Mesenchymal stem cell (in vitro differentiated cells and primary cell): ENCODE measurements around the gene SKIDA1.

ENCODE experiments used
- DNase-seq: peaks from one replicate; pipeline ENCODE4 v3.0.0-alpha.2; 2013
- H2AFZ ChIP-seq: one replicate; pipeline ENCODE4 v1.6.1; 2013; ENCODE audit warnings: low read depth, mild to moderate bottlenecking, control low read depth, inconsistent platforms, low read length, moderate library complexity
- H2AK5ac ChIP-seq: 2 replicates; pipeline ENCODE4 v1.6.1; 2013; ENCODE audit warnings: low read length, moderate library complexity, mild to moderate bottlenecking, inconsistent platforms; ENCODE audit not compliant: severe bottlenecking
- H2BK120ac ChIP-seq: one replicate; pipeline ENCODE4 v1.6.1; 2013; ENCODE audit warnings: low read depth, mild to moderate bottlenecking, inconsistent platforms, low read length, moderate library complexity
- H2BK12ac ChIP-seq, 2 experiments: one replicate each; pipeline ENCODE4 v1.6.1; 2013; ENCODE audit warnings: inconsistent platforms in 2 of 2, low read length in 2 of 2, mild to moderate bottlenecking in 2 of 2, moderate library complexity in 2 of 2, control low read depth in 1 of 2
- H2BK15ac ChIP-seq: one replicate; pipeline ENCODE4 v1.6.1; 2013; ENCODE audit warnings: mild to moderate bottlenecking, low read depth, inconsistent platforms; ENCODE audit not compliant: poor library complexity, severe bottlenecking
- H2BK5ac ChIP-seq: 2 replicates; pipeline ENCODE4 v1.6.1; 2013; ENCODE audit warnings: low read depth, mild to moderate bottlenecking, low read length, control low read depth, inconsistent platforms; ENCODE audit not compliant: poor library complexity, severe bottlenecking
- H3K14ac ChIP-seq, 2 experiments: one replicate each; pipeline ENCODE4 v1.6.1; 2013; ENCODE audit warnings: inconsistent platforms in 2 of 2, low read length in 2 of 2, control low read depth in 1 of 2, mild to moderate bottlenecking in 1 of 2, moderate library complexity in 1 of 2
- H3K18ac ChIP-seq, 2 experiments: one replicate each; pipeline ENCODE4 v1.6.1; 2013; ENCODE audit warnings: inconsistent platforms in 2 of 2, low read length in 2 of 2, control low read depth in 1 of 2, low read depth in 1 of 2, mild to moderate bottlenecking in 1 of 2
- H3K23ac ChIP-seq, 2 experiments: one replicate each; pipeline ENCODE4 v1.6.1; 2013; ENCODE audit warnings: inconsistent platforms in 2 of 2, low read length in 2 of 2, mild to moderate bottlenecking in 2 of 2, moderate library complexity in 2 of 2, control low read depth in 1 of 2
- H3K27ac ChIP-seq: 2 replicates; pipeline ENCODE4 v1.5.1; 2013; ENCODE audit warnings: mild to moderate bottlenecking, moderate library complexity, low read length, control low read depth, inconsistent platforms; ENCODE audit not compliant: poor library complexity, severe bottlenecking
- H3K27me3 ChIP-seq, 2 experiments: 2 replicates each; pipeline versions ENCODE4 v1.6.1 to v1.7.0; 2013; ENCODE audit warnings: low read length in 2 of 2, mild to moderate bottlenecking in 2 of 2, moderate library complexity in 2 of 2, control low read depth in 1 of 2, inconsistent platforms in 1 of 2; ENCODE audit not compliant: control insufficient read depth in 1 of 2, insufficient read depth in 1 of 2
- H3K36me3 ChIP-seq, 2 experiments: 2 replicates each; pipeline versions ENCODE4 v1.6.1 to v1.7.0; 2013; ENCODE audit warnings: low read length in 2 of 2, control low read depth in 1 of 2, inconsistent platforms in 1 of 2, low read depth in 1 of 2, mild to moderate bottlenecking in 1 of 2; ENCODE audit not compliant: insufficient read depth in 2 of 2, control insufficient read depth in 1 of 2
- H3K4ac ChIP-seq, 2 experiments: one replicate each; pipeline ENCODE4 v1.6.1; 2013; ENCODE audit warnings: inconsistent platforms in 2 of 2, low read length in 2 of 2, mild to moderate bottlenecking in 2 of 2, moderate library complexity in 2 of 2, control low read depth in 1 of 2, low read depth in 1 of 2
- H3K4me1 ChIP-seq: 2 replicates; pipeline ENCODE4 v1.6.1; 2013; ENCODE audit warnings: low read depth, low read length, control low read depth; ENCODE audit not compliant: control insufficient read depth, insufficient read depth
- H3K4me2 ChIP-seq: 2 replicates; pipeline ENCODE4 v1.6.1; 2013; ENCODE audit warnings: low read length, mild to moderate bottlenecking, inconsistent platforms; ENCODE audit not compliant: poor library complexity, severe bottlenecking
- H3K4me3 ChIP-seq, 2 experiments: 2 replicates each; pipeline versions ENCODE4 v1.5.1 to v1.7.0; 2013; ENCODE audit warnings: low read length in 2 of 2, mild to moderate bottlenecking in 2 of 2, control low read depth in 1 of 2, low read depth in 1 of 2; ENCODE audit not compliant: insufficient read depth in 1 of 2
- H3K79me1 ChIP-seq: replicated peaks from 2 replicates; pipeline ENCODE4 v1.6.1; 2013; ENCODE audit warnings: mild to moderate bottlenecking, control low read depth, low read length, inconsistent platforms; ENCODE audit not compliant: poor library complexity, severe bottlenecking
- H3K9ac ChIP-seq: 2 replicates; pipeline ENCODE4 v1.7.0; 2013; ENCODE audit warnings: mild to moderate bottlenecking, low read length, moderate library complexity
- H3K9me3 ChIP-seq: 2 replicates; pipeline ENCODE4 v1.7.0; 2013; ENCODE audit warnings: mild to moderate bottlenecking, low read length; ENCODE audit not compliant: control insufficient read depth
- H4K8ac ChIP-seq: one replicate; pipeline ENCODE4 v1.6.1; 2013; ENCODE audit warnings: inconsistent platforms, mild to moderate bottlenecking, low read length, moderate library complexity
- H4K91ac ChIP-seq: one replicate; pipeline ENCODE4 v1.6.1; 2013; ENCODE audit warnings: mild to moderate bottlenecking, low read length, inconsistent platforms
- WGBS: methylation state at CpG from one replicate; pipeline ENCODE4 v1.1.7; 2013; ENCODE audit warnings: mixed read lengths; 5-methylcytosine and 5-hydroxymethylcytosine counted together

Gene SKIDA1

DNA sequence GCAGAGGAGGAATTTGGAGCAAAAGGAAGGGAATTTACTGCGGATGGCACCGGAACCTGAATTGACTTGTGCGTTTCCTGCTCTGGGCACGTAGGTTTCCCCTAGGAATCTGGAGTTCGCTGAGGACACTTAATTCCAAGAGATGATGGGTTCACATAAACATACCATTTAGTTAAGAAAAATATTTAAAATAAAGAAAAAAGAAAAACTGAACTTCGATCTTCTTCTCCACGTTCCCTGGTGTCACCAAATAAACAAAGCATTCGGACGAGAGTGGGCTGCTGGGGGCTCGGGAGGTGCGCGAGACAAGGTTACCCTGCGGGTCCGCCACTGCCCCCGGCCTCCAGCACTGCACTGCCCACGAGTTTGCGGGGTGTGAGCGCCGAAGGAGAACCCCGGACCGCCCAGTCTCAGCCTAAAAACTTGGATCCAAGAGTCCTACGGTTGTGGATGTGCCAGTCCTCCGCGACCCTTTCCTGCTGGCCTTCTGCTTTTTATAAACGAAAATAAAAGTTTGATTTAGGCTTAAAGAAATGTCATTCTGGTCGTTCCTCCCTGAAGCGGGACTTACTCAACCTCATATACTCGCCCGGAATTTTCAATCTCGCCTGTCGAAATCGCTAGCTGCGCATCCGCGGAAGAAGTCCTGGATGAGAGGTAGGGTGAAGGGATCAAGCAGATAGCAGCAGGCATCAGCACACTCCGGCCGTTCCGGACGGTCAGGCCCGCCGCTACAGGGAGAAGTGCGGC is 30.3 kb downstream of the SKIDA1 start:
- peaks cover 17% of the 10 kb centered on the region for H3K4me1 ChIP-seq
- H3K27me3 ChIP-seq, result no peaks in the 10 kb centered on the region
- peak overlapping the region; percentile 41 for H4K91ac ChIP-seq
- peaks cover 3% of the 10 kb centered on the region for H3K79me1 ChIP-seq
- no peak overlapping the region for H3K14ac ChIP-seq
- peak overlapping the region; percentile 74 to 91 for H3K18ac ChIP-seq
- no peaks in the 10 kb centered on the region for H3K36me3 ChIP-seq
- H4K8ac ChIP-seq, result peak overlapping the region; percentile 4
- peak overlapping the region; percentile 66 for H2AFZ ChIP-seq
- peak overlapping the region in 1 of 2 experiments; percentile 94 for H3K23ac ChIP-seq
- H3K9me3 ChIP-seq, result no peaks in the 10 kb centered on the region
- H2BK5ac ChIP-seq, result peak overlapping the region; percentile 72
- no peak overlapping the region for H2AK5ac ChIP-seq
- H2BK12ac ChIP-seq, result peak overlapping the region; percentile 54 to 97
- peak overlapping the region; percentile 100 for H3K4me2 ChIP-seq
- H2BK120ac ChIP-seq, result no peak overlapping the region
- peak overlapping the region in 1 of 2 experiments; percentile 71 for H3K4ac ChIP-seq
- H3K27ac ChIP-seq, result peak overlapping the region; percentile 41
- peak overlapping the region; percentile 67 to 90 for H3K4me3 ChIP-seq
- peak overlapping the region; percentile 83 for H3K9ac ChIP-seq
- WGBS, result under 1% methylated on average over 37 of the region's 42 CpGs
- H2BK15ac ChIP-seq, result no peak overlapping the region
- DNase-seq, result peak; percentile 45

DNA sequence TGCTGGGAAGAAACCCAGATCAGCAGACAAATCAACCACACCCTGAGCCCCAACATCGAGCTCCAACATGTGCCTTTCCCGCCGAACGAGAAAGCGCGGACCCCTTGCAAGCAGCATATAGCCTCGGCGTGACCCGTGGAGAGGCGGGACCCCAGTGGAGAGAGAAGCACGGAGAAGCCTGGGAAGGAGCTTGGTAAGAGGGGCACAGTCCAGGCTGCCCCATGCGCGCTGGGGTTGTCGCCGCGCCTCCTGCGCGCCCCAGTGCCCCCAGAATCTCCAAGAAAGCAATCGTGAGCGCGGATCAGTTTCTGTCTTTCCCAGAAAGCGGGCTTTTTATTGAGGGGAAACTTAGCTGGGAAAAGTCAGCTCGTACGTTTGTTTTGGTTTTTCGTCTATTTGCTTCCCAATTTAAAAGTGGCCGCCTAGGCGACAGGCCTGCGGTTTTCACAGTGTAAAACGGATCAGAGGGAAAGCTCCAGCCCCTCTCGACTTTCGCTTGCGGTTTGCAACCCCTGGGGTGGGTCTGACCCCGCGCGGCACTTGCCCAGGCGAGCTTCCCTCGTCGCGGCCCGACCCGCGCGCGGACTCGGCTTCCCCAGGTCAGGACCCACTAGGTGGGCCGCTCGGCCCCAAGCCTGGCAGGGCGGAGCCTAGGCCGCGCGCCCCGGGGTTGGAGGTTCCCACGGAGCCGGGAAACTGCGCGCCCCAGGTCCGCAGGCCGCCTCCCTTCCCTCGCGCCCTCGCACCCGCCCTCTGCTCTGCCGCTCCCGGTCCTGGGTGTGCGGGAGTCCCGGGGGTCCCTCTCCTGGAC is 31.1 kb downstream of the SKIDA1 start:
- Histone ChIP-seq H2AFZ (peak overlapping the region; percentile 18), H4K8ac (peak overlapping the region; percentile 67), H4K91ac (peak overlapping the region; percentile 41), H2BK15ac (peak overlapping the region; percentile 16), H2BK12ac (peak overlapping the region; percentile 31 to 54), H3K4ac (peak overlapping the region; percentile 38 to 51), H3K14ac (peak overlapping the region in 1 of 2 experiments; percentile 55), H3K4me3 (peak overlapping the region; percentile 67 to 90), H2BK120ac (no peak overlapping the region), H3K79me1 (peaks cover 3% of the 10 kb centered on the region), H3K27me3 (no peaks in the 10 kb centered on the region), H3K4me2 (peak overlapping the region; percentile 100), H3K9me3 (no peaks in the 10 kb centered on the region), H3K4me1 (peaks cover 10% of the 10 kb centered on the region), H3K23ac (no peak overlapping the region), H3K36me3 (no peaks in the 10 kb centered on the region), H3K27ac (no peak overlapping the region), H2BK5ac (no peak overlapping the region), H3K9ac (peak overlapping the region; percentile 83), H2AK5ac (no peak overlapping the region), H3K18ac (peak overlapping the region; percentile 72 to 81)
- peak; percentile 41 for DNase-seq
- 14% methylated on average over 62 of the region's 66 CpGs for WGBS

DNA sequence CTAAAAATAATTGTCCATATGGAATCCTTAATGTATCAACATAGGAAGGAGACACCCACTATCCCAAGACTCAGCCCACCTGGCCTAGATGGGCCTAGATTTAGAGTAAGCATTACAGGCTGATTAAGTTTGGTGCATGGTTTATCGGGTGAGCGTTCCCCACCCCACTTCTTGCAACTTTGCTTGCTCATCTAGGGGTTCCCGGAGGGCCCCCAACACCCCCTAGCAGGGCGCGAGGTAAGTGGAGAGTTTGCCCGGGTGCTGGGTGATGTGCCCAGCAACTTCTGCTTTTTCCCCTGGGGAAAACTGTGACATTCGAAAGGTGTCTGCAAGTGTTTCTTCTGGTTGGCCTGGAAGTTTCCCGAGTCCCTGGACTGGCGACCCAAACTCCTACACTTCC is 31.7 kb downstream of the SKIDA1 start:
- no peak overlapping the region for H4K91ac ChIP-seq
- WGBS, result 91% methylated on average over 9 of the region's 9 CpGs
- peaks cover 12% of the 10 kb centered on the region for H3K4me1 ChIP-seq
- no peaks in the 10 kb centered on the region for H3K9me3 ChIP-seq
- no peak for DNase-seq
- no peak overlapping the region for H3K14ac ChIP-seq
- H2BK15ac ChIP-seq, result no peak overlapping the region
- H2AK5ac ChIP-seq, result no peak overlapping the region
- H2BK5ac ChIP-seq, result no peak overlapping the region
- no peak overlapping the region for H3K4me2 ChIP-seq
- peak overlapping the region in 1 of 2 experiments; percentile 90 for H3K4me3 ChIP-seq
- peaks cover 3% of the 10 kb centered on the region for H3K79me1 ChIP-seq
- no peaks in the 10 kb centered on the region for H3K27me3 ChIP-seq
- H2BK120ac ChIP-seq, result no peak overlapping the region
- H3K18ac ChIP-seq, result no peak overlapping the region
- H3K23ac ChIP-seq, result no peak overlapping the region
- H3K36me3 ChIP-seq, result no peaks in the 10 kb centered on the region
- no peak overlapping the region for H3K4ac ChIP-seq
- H4K8ac ChIP-seq, result no peak overlapping the region
- H3K9ac ChIP-seq, result peak overlapping the region; percentile 83
- no peak overlapping the region for H2AFZ ChIP-seq
- no peak overlapping the region for H3K27ac ChIP-seq
- H2BK12ac ChIP-seq, result no peak overlapping the region

DNA sequence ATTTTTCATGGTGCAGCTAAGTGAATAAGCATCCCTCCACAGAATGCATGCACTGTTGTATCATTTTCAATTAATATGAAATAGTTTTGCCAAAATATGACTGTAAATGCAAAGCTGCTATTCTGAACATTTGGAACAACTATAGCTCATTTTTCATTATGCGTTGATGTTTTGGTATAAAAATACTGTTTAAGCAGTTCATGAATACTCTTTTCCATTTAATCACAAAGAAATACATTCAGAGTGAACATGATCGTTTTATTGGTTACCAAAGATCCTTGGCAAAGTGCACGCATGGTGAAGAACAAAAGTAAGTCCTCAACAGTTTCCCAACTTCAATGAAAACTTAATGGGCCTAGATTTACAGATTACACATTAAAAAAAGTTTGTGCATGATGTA is 33.1 kb downstream of the SKIDA1 start:
- no peak overlapping the region for H2BK5ac ChIP-seq
- H3K4me3 ChIP-seq, result no peak overlapping the region
- no peak overlapping the region for H3K23ac ChIP-seq
- DNase-seq, result no peak
- peaks cover 12% of the 10 kb centered on the region for H3K4me1 ChIP-seq
- H4K91ac ChIP-seq, result no peak overlapping the region
- no peak overlapping the region for H3K4me2 ChIP-seq
- H2AFZ ChIP-seq, result no peak overlapping the region
- H3K9me3 ChIP-seq, result no peaks in the 10 kb centered on the region
- no peak overlapping the region for H3K27ac ChIP-seq
- H3K14ac ChIP-seq, result no peak overlapping the region
- no peak overlapping the region for H3K9ac ChIP-seq
- no peak overlapping the region for H2BK12ac ChIP-seq
- no peak overlapping the region for H2AK5ac ChIP-seq
- H3K36me3 ChIP-seq, result no peaks in the 10 kb centered on the region
- H3K18ac ChIP-seq, result no peak overlapping the region
- no peak overlapping the region for H2BK120ac ChIP-seq
- no peak overlapping the region for H4K8ac ChIP-seq
- peaks cover 3% of the 10 kb centered on the region for H3K79me1 ChIP-seq
- H3K27me3 ChIP-seq, result no peaks in the 10 kb centered on the region
- no peak overlapping the region for H2BK15ac ChIP-seq
- H3K4ac ChIP-seq, result no peak overlapping the region
- WGBS, result 100% methylated on average over 1 of the region's 3 CpGs
